Measurements from ENCODE around the gene RAB20.
"Not testable (repeated sequence)": the region's sequence is repeated elsewhere in the genome, so short reads cannot be mapped to it uniquely, and the experiment has no call there.

Gene RAB20

GRCh38 chr13:110491869-110492678 lies 69.4 kb downstream of the RAB20 start:
- no peak for DNase-seq (ENCODE audit: low read depth in 3 of 3)

GRCh38 chr13:110490009-110490770 lies 71.3 kb downstream of the RAB20 start:
- no peak for DNase-seq (ENCODE audit: low read depth in 3 of 3)

- not testable (repeated sequence) for DNase-seq (ENCODE audit: low read depth in 3 of 3)
Measured at GRCh38 chr13:110486880-110487279, 74.6 kb downstream of the RAB20 start.

- DNase-seq (ENCODE audit: low read depth in 3 of 3) = no peak
Measured at GRCh38 chr13:110486061-110486715, 75.3 kb downstream of the RAB20 start.

GRCh38 chr13:110485604-110486003 lies 75.9 kb downstream of the RAB20 start:
- no peak for DNase-seq (ENCODE audit: low read depth in 3 of 3)

GRCh38 chr13:110484290-110485048 lies 77.1 kb downstream of the RAB20 start:
- DNase-seq (ENCODE audit: low read depth in 3 of 3) = no peak

- DNase-seq (ENCODE audit: low read depth in 3 of 3) = no peak
Measured at GRCh38 chr13:110483386-110483968, 78.0 kb downstream of the RAB20 start.

GRCh38 chr13:110480161-110480560 lies 81.4 kb downstream of the RAB20 start:
- DNase-seq (ENCODE audit: low read depth in 3 of 3) = no peak

- no peak for DNase-seq (ENCODE audit: low read depth in 3 of 3)
Measured at GRCh38 chr13:110479648-110480047, 81.9 kb downstream of the RAB20 start.

GRCh38 chr13:110479215-110479545 lies 82.3 kb downstream of the RAB20 start:
- no peak for DNase-seq (ENCODE audit: low read depth in 3 of 3)

GRCh38 chr13:110478405-110479214 lies 82.9 kb downstream of the RAB20 start:
- DNase-seq (ENCODE audit: low read depth in 3 of 3) = no peak

- no peak for DNase-seq (ENCODE audit: low read depth in 3 of 3)
Measured at GRCh38 chr13:110477706-110478245, 83.7 kb downstream of the RAB20 start.

- no peak for DNase-seq (ENCODE audit: low read depth in 3 of 3)
Measured at GRCh38 chr13:110476220-110476617, 85.3 kb downstream of the RAB20 start.

GRCh38 chr13:110475550-110476219 lies 85.8 kb downstream of the RAB20 start:
- DNase-seq (ENCODE audit: low read depth in 3 of 3) = no peak

- DNase-seq (ENCODE audit: low read depth in 3 of 3) = no peak
Measured at GRCh38 chr13:110475117-110475516, 86.4 kb downstream of the RAB20 start.

- DNase-seq (ENCODE audit: low read depth in 3 of 3) = no peak
Measured at GRCh38 chr13:110474713-110475112, 86.8 kb downstream of the RAB20 start.
